K562 (cell line): Measurements from ENCODE around the gene PAFAH1B2. TPM values are rescaled to one million over a fixed set of nuclear protein-coding genes. Genes with fewer than 3 reads are reported as not detected.

Source experiments
- CTCF ChIP-seq, 3 experiments: IDR thresholded peaks in 2 of 3; conservative IDR thresholded peaks in 1 of 3; 2 replicates each; pipeline ENCODE4 v1.5.1; 2011 to 2012; ENCODE audit warnings: low read length in 3 of 3, mild to moderate bottlenecking in 3 of 3, control low read depth in 2 of 3, improper control_type of control experiment in 1 of 3, inconsistent platforms in 1 of 3, low read depth in 1 of 3, mixed read lengths in 1 of 3, moderate library complexity in 1 of 3; ENCODE audit not compliant: insufficient read depth in 2 of 3
- FOXA3 ChIP-seq, 2 experiments: fragments of 450-650 bp in 1 of 2; sonication (generic) in 1 of 2; formaldehyde crosslinking; IDR thresholded peaks in 1 of 2; conservative IDR thresholded peaks in 1 of 2; 2 replicates each; pipeline versions ENCODE4 v1.4.0 to v1.8.0; 2020 to 2022; ENCODE audit warnings: mild to moderate bottlenecking in 2 of 2, missing genetic modification reagents in 1 of 2
- GTF2E2 ChIP-seq: fragments of 200-800 bp; sonication (Bioruptor generic); IDR thresholded peaks from 2 replicates; pipeline ENCODE4 v1.6.1; 2016; ENCODE audit warnings: missing genetic modification characterization, missing compliant biosample characterization
- KLF16 ChIP-seq: IDR thresholded peaks from 2 replicates; pipeline ENCODE4 v1.6.1; 2016; ENCODE audit warnings: antibody characterized with exemption
- LEF1 ChIP-seq: fragments of 450-650 bp; IDR thresholded peaks from 2 replicates; pipeline ENCODE4 v1.6.1; 2016; ENCODE audit warnings: mild to moderate bottlenecking
- PHF20 ChIP-seq: fragments of 450-650 bp; IDR thresholded peaks from 2 replicates; pipeline ENCODE4 v1.6.1; 2018; ENCODE audit not compliant: partially characterized antibody
- POLR2AphosphoS5 ChIP-seq: IDR thresholded peaks from 2 replicates; pipeline ENCODE4 v1.6.1; 2011; ENCODE audit warnings: mild to moderate bottlenecking, low read depth, low read length, moderate library complexity; ENCODE audit not compliant: control insufficient read depth, insufficient read depth
- SREBF1 ChIP-seq: fragments of 150-350 bp; IDR thresholded peaks from 2 replicates; pipeline ENCODE4 v1.6.1; 2014; ENCODE audit warnings: antibody characterized with exemption, low read depth, low read length, borderline replicate concordance
- TBP ChIP-seq: optimal IDR thresholded peaks from 2 replicates; pipeline ENCODE3; 2011; ENCODE audit warnings: low read depth, low read length, improper control_type of control experiment
- ZBTB7A ChIP-seq: IDR thresholded peaks from 2 replicates; pipeline ENCODE4 v1.6.1; 2011; ENCODE audit warnings: low read depth, mild to moderate bottlenecking, low read length, moderate library complexity, borderline replicate concordance; ENCODE audit not compliant: control insufficient read depth
- ZNF589 ChIP-seq: fragments of 200-800 bp; sonication (Bioruptor generic); IDR thresholded peaks from 2 replicates; pipeline ENCODE4 v1.6.1; 2016; ENCODE audit warnings: low read depth, missing genetic modification characterization, missing compliant biosample characterization
- polyA plus RNA-seq, 8 experiments: library from polyadenylated mRNA; depleted of rRNA in 4 of 8; stranded (reverse) in 5 of 8; unstranded in 3 of 8; fragments of >200 nt; fragmentation: Nextera tagmentation in 2 of 8; fragmentation: Illumina TruSeq in 1 of 8; extraction: Ambion mirVana in 2 of 8; extraction: Trizol in 1 of 8; gene quantifications; 2 replicates each; pipeline versions ENCODE4 v1.2.1 to v1.2.3, GENCODE V29; 2011 to 2014; ENCODE audit warnings: inconsistent platforms in 1 of 8, missing spikeins in 1 of 8
- total RNA-seq, 7 experiments: library from RNA; depleted of rRNA in 6 of 7; stranded (reverse); fragments of >200 nt in 6 of 7; fragmentation: Illumina TruSeq in 2 of 7; extraction: Trizol in 2 of 7; gene quantifications; 2 replicates each; pipeline versions ENCODE4 v1.2.1 to v1.2.3, GENCODE V29; 2011 to 2021; ENCODE audit warnings: low replicate concordance in 1 of 7
- TF ChIP-seq, protein P1 (sequence below): fragments of 250-450 bp; sonication (Bioruptor Pico); IDR thresholded peaks from 2 replicates; pipeline ENCODE4 v1.8.0; 2022; ENCODE audit warnings: moderate library complexity, mild to moderate bottlenecking, inconsistent platforms
- TF ChIP-seq, protein P2 (sequence below): sonication (generic); formaldehyde crosslinking; IDR thresholded peaks from 2 replicates; pipeline ENCODE4 v1.8.1; 2023; ENCODE audit warnings: mild to moderate bottlenecking, missing genetic modification reagents
- TF ChIP-seq, protein P3 (sequence below): fragments of 450-650 bp; formaldehyde crosslinking; IDR thresholded peaks from 2 replicates; pipeline ENCODE4 v1.4.0; 2020; ENCODE audit warnings: mild to moderate bottlenecking, mixed read lengths
- TF ChIP-seq, protein P4 (sequence below): fragments of 200-400 bp; formaldehyde crosslinking; IDR thresholded peaks from 2 replicates; pipeline ENCODE4 v1.6.1; 2017; ENCODE audit warnings: mild to moderate bottlenecking, low read depth, low read length, moderate library complexity

PAFAH1B2 gene
- total and polyA plus RNA-seq, 9 of the 15 experiments (the other 6 are each of a cell fraction or from before 2014, with no cell fraction given), result 27.8 to 94.7 (median 64.9) TPM

DNA sequence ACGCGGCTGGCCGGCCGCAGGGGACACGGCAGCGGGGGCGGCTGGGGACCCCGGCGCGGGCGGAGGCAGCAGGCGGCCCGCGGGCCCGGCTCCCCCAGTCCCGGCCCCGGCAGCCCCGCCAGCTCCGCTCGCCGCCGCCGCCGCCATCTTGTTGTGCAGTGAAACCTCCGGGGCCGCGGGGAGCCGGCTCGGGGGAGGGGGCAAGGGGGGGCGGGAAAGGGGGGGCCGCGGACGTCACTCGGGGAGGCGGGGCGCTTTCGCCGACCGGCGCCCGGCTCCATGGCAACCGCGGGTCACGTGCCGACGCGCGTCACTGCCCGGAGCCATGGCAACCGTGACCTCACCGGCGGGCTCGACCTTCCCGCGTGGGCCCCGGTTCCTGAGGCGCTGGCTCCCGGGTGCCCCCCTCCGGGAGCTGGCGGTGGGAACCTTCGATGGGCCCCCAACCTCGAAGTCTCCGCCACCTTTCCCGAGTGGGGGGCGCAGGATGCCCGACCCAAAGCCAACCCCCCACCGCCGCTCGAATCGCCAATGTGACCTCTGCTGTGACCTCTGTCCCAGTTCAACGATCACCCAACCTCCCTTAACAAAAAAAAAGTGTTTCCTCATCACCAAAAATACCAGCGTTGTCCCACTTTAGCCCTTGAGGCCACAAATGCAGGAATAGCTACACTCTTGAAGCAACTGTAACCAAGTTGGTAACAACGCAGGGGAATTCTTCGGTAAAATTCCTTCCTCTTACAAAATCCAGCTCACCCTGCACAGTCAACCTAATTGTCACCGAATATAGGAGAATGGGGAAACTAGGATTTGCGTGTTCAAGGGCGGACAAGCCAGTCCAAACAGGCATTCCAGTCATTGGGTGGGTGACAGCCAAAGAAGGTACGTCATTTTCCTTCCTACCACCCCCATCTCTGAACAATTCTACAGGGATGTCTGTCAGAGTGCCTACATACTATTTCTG is 45.5 kb upstream of the PAFAH1B2 start, which contains the start of gene SIK3 (continued):
- TF ChIP-seq, protein P1, sequence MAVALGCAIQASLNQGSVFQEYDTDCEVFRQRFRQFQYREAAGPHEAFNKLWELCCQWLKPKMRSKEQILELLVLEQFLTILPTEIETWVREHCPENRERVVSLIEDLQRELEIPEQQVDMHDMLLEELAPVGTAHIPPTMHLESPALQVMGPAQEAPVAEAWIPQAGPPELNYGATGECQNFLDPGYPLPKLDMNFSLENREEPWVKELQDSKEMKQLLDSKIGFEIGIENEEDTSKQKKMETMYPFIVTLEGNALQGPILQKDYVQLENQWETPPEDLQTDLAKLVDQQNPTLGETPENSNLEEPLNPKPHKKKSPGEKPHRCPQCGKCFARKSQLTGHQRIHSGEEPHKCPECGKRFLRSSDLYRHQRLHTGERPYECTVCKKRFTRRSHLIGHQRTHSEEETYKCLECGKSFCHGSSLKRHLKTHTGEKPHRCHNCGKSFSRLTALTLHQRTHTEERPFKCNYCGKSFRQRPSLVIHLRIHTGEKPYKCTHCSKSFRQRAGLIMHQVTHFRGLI, result no peak
- TF ChIP-seq KLF16 (no peak), ZNF589 (CRISPR knock-in tag) (peak; percentile 89), TBP (peak; percentile 47), PHF20 (peak; percentile 51), GTF2E2 (tag) (0 out of 2 replicates have a peak, but pooled peaks have one; percentile 19), ZBTB7A (peak; percentile 81; the same call in 1 of the 2 replicates), CTCF (IDR thresholded peaks at IDR 0.05 in 2 of 3, conservative IDR thresholded peaks at IDR 0.05 in 1 of 3; ENCODE audit: insufficient read depth in 2 of 3, low read depth in 1 of 3, low read length in 3 of 3) (peak; percentile 51 to 68 (median 65)), POLR2AphosphoS5 (peak; percentile 51), SREBF1 (no peak), FOXA3 (CRISPR knock-in tag; conservative IDR thresholded peaks at IDR 0.05 in 1 of 2, IDR thresholded peaks at IDR 0.05 in 1 of 2) (0 out of 4 replicates have a peak, but pooled peaks of 1 of the 2 experiments have one; percentile 58), LEF1 (no peak)
- TF ChIP-seq, protein P2, sequence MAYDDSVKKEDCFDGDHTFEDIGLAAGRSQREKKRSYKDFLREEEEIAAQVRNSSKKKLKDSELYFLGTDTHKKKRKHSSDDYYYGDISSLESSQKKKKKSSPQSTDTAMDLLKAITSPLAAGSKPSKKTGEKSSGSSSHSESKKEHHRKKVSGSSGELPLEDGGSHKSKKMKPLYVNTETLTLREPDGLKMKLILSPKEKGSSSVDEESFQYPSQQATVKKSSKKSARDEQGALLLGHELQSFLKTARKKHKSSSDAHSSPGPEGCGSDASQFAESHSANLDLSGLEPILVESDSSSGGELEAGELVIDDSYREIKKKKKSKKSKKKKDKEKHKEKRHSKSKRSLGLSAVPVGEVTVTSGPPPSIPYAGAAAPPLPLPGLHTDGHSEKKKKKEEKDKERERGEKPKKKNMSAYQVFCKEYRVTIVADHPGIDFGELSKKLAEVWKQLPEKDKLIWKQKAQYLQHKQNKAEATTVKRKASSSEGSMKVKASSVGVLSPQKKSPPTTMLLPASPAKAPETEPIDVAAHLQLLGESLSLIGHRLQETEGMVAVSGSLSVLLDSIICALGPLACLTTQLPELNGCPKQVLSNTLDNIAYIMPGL (CRISPR knock-in tag), result 0 out of 2 replicates have a peak, but pooled peaks have one; percentile 26
- TF ChIP-seq, protein P3, sequence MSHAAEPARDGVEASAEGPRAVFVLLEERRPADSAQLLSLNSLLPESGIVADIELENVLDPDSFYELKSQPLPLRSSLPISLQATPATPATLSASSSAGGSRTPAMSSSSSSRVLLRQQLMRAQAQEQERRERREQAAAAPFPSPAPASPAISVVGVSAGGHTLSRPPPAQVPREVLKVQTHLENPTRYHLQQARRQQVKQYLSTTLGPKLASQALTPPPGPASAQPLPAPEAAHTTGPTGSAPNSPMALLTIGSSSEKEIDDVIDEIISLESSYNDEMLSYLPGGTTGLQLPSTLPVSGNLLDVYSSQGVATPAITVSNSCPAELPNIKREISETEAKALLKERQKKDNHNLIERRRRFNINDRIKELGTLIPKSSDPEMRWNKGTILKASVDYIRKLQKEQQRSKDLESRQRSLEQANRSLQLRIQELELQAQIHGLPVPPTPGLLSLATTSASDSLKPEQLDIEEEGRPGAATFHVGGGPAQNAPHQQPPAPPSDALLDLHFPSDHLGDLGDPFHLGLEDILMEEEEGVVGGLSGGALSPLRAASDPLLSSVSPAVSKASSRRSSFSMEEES (CRISPR knock-in tag), result peak; percentile 96
- TF ChIP-seq, protein P4, sequence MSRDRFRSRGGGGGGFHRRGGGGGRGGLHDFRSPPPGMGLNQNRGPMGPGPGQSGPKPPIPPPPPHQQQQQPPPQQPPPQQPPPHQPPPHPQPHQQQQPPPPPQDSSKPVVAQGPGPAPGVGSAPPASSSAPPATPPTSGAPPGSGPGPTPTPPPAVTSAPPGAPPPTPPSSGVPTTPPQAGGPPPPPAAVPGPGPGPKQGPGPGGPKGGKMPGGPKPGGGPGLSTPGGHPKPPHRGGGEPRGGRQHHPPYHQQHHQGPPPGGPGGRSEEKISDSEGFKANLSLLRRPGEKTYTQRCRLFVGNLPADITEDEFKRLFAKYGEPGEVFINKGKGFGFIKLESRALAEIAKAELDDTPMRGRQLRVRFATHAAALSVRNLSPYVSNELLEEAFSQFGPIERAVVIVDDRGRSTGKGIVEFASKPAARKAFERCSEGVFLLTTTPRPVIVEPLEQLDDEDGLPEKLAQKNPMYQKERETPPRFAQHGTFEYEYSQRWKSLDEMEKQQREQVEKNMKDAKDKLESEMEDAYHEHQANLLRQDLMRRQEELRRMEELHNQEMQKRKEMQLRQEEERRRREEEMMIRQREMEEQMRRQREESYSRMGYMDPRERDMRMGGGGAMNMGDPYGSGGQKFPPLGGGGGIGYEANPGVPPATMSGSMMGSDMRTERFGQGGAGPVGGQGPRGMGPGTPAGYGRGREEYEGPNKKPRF, result no peak
